Astrocyte (in vitro differentiated cells and primary cell): ENCODE measurements around the gene EPC2. TPM values are rescaled to one million over a fixed set of nuclear protein-coding genes. Genes with fewer than 3 reads are reported as not detected.
"Not testable (repeated sequence)": the region's sequence is repeated elsewhere in the genome, so short reads cannot be mapped to it uniquely, and the experiment has no call there.

Experiments
- DNase-seq: peaks from one replicate; pipeline ENCODE4 v3.0.0-alpha.2; 2010; ENCODE audit warnings: low read depth
- FAIRE-seq: peaks from 2 replicates; lab custom pipeline; 2011; peaks lifted over from hg19 to GRCh38; lab: Jason Lieb, UNC
- H2AFZ ChIP-seq: 2 replicates; pipeline ENCODE4 v1.6.0; 2012; ENCODE audit warnings: low read depth, low read length, inconsistent platforms
- H3K27ac ChIP-seq: 2 replicates; pipeline ENCODE4 v1.5.1; 2011; ENCODE audit warnings: low read depth, low read length, inconsistent platforms
- H3K27me3 ChIP-seq: 2 replicates; pipeline ENCODE4 v1.6.0; 2011; ENCODE audit warnings: low read length, inconsistent platforms; ENCODE audit not compliant: insufficient read depth
- H3K36me3 ChIP-seq: 2 replicates; pipeline ENCODE4 v1.5.1; 2011; ENCODE audit warnings: low read length, inconsistent platforms; ENCODE audit not compliant: insufficient read depth
- H3K4me1 ChIP-seq: 2 replicates; pipeline ENCODE4 v1.5.1; 2011; ENCODE audit warnings: low read length, inconsistent platforms; ENCODE audit not compliant: insufficient read depth
- H3K4me2 ChIP-seq: 2 replicates; pipeline ENCODE4 v1.6.0; 2012; ENCODE audit warnings: low read length, inconsistent platforms
- H3K4me3 ChIP-seq: 2 replicates; pipeline ENCODE4 v1.5.1; 2011; ENCODE audit warnings: low read depth, mild to moderate bottlenecking, low read length, inconsistent platforms; ENCODE audit not compliant: insufficient read depth
- H3K79me2 ChIP-seq: 2 replicates; pipeline ENCODE4 v1.6.0; 2012; ENCODE audit warnings: mild to moderate bottlenecking, low read length, inconsistent platforms; ENCODE audit not compliant: insufficient read depth
- H3K9ac ChIP-seq: 2 replicates; pipeline ENCODE4 v1.6.0; 2012; ENCODE audit warnings: mild to moderate bottlenecking, low read length, inconsistent platforms
- H3K9me3 ChIP-seq: 2 replicates; pipeline ENCODE4 v1.5.1; 2012; ENCODE audit warnings: low read depth, mild to moderate bottlenecking, low read length, inconsistent platforms; ENCODE audit not compliant: insufficient read depth
- H4K20me1 ChIP-seq: 2 replicates; pipeline ENCODE4 v1.6.0; 2012; ENCODE audit warnings: low read length, inconsistent platforms; ENCODE audit not compliant: insufficient read depth
- H3K27ac Mint-ChIP-seq: one replicate; pipeline ENCODE4 v1.8.0; 2021; ENCODE audit warnings: mild to moderate bottlenecking, mixed read lengths; ENCODE audit not compliant: unreplicated experiment
- H3K27me3 Mint-ChIP-seq: one replicate; pipeline ENCODE4 v1.8.0; 2021; ENCODE audit warnings: low read depth, mixed read lengths; ENCODE audit not compliant: unreplicated experiment
- H3K36me3 Mint-ChIP-seq: one replicate; pipeline ENCODE4 v1.8.0; 2021; ENCODE audit warnings: low read depth, mixed read lengths; ENCODE audit not compliant: unreplicated experiment
- H3K4me1 Mint-ChIP-seq: one replicate; pipeline ENCODE4 v1.8.0; 2021; ENCODE audit warnings: low read depth, mixed read lengths; ENCODE audit not compliant: unreplicated experiment
- H3K4me3 Mint-ChIP-seq: one replicate; pipeline ENCODE4 v1.8.0; 2021; ENCODE audit warnings: mild to moderate bottlenecking, moderate library complexity, mixed read lengths; ENCODE audit not compliant: unreplicated experiment
- H3K9me3 Mint-ChIP-seq: one replicate; pipeline ENCODE4 v1.8.0; 2021; ENCODE audit warnings: mild to moderate bottlenecking, mixed read lengths; ENCODE audit not compliant: unreplicated experiment
- CTCF ChIP-seq: IDR thresholded peaks from 2 replicates; pipeline ENCODE4 v1.5.1; 2011; ENCODE audit warnings: low read depth, mild to moderate bottlenecking, inconsistent platforms, low read length, moderate library complexity; ENCODE audit not compliant: insufficient read depth
- EZH2 ChIP-seq: IDR thresholded peaks from 2 replicates; pipeline ENCODE4 v1.6.1; 2012; ENCODE audit warnings: mild to moderate bottlenecking, low read length, inconsistent platforms; ENCODE audit not compliant: insufficient read depth
- total RNA-seq: library from RNA; stranded (reverse); gene quantifications from 2 replicates; pipeline ENCODE4 v1.2.1, GENCODE V29; 2021

The EPC2 gene
- total RNA-seq, 1 donor from 2014 or later, result 24.8 TPM

- Mint-ChIP-seq H3K4me3 (no peak overlapping the region), H3K36me3 (no peaks in the 10 kb centered on the region), H3K9me3 (no peaks in the 10 kb centered on the region), H3K4me1 (peaks cover 10% of the 10 kb centered on the region), H3K27ac (no peak overlapping the region), H3K27me3 (no peaks in the 10 kb centered on the region)
- peaks cover 98% of the 10 kb centered on the region for H3K79me2 ChIP-seq
- no peaks in the 10 kb centered on the region for H3K36me3 ChIP-seq
- H3K4me1 ChIP-seq, result peaks cover 5% of the 10 kb centered on the region
- H4K20me1 ChIP-seq, result peaks cover 89% of the 10 kb centered on the region
- H2AFZ ChIP-seq, result no peak overlapping the region
- H3K27me3 ChIP-seq, result no peaks in the 10 kb centered on the region
- H3K9ac ChIP-seq, result no peak overlapping the region
- H3K27ac ChIP-seq, result no peak overlapping the region
- DNase-seq (no peak), FAIRE-seq (no peak)
- TF ChIP-seq CTCF (no peak), EZH2 (no peak)
- H3K9me3 ChIP-seq, result no peaks in the 10 kb centered on the region
- H3K4me2 ChIP-seq, result no peak overlapping the region
- H3K4me3 ChIP-seq, result no peak overlapping the region
Observed at GRCh38 chr2:148684507-148684906, 40.0 kb downstream of the EPC2 start.

- H3K36me3 ChIP-seq, result peaks cover 6% of the 10 kb centered on the region
- no peak overlapping the region for H3K9ac ChIP-seq
- Mint-ChIP-seq H3K4me1 (peaks cover 3% of the 10 kb centered on the region), H3K36me3 (peaks cover 2% of the 10 kb centered on the region), H3K9me3 (no peaks in the 10 kb centered on the region), H3K27ac (no peak overlapping the region), H3K27me3 (no peaks in the 10 kb centered on the region), H3K4me3 (no peak overlapping the region)
- no peaks in the 10 kb centered on the region for H3K9me3 ChIP-seq
- TF ChIP-seq CTCF, result no peak
- no peak for TF ChIP-seq EZH2
- H4K20me1 ChIP-seq, result peaks cover 73% of the 10 kb centered on the region
- no peak overlapping the region for H3K4me2 ChIP-seq
- FAIRE-seq, result no peak
- no peak overlapping the region for H3K27ac ChIP-seq
- DNase-seq, result no peak
- no peaks in the 10 kb centered on the region for H3K27me3 ChIP-seq
- no peaks in the 10 kb centered on the region for H3K4me1 ChIP-seq
- H3K79me2 ChIP-seq, result peaks cover 85% of the 10 kb centered on the region
- H3K4me3 ChIP-seq, result no peak overlapping the region
- H2AFZ ChIP-seq, result no peak overlapping the region
Observed at GRCh38 chr2:148687543-148687942, 43.0 kb downstream of the EPC2 start.

GRCh38 chr2:148688011-148688410 lies 43.5 kb downstream of the EPC2 start:
- not testable (repeated sequence) for H3K4me2 ChIP-seq, H3K36me3 Mint-ChIP-seq, DNase-seq, FAIRE-seq, H3K9me3 ChIP-seq, H3K4me1 Mint-ChIP-seq, H3K27ac ChIP-seq, H3K4me3 ChIP-seq, H3K27ac Mint-ChIP-seq, H3K9ac ChIP-seq, H3K4me3 Mint-ChIP-seq, H2AFZ ChIP-seq, H3K9me3 Mint-ChIP-seq, H3K27me3 ChIP-seq, H3K36me3 ChIP-seq, H3K27me3 Mint-ChIP-seq, H3K4me1 ChIP-seq
- H4K20me1 ChIP-seq, result peaks cover 71% of the 10 kb centered on the region
- H3K79me2 ChIP-seq, result peaks cover 81% of the 10 kb centered on the region
